NCI-H2107 (cell line): ENCODE results near the gene ABRACL.
"Not testable (repeated sequence)": the region's sequence is repeated elsewhere in the genome, so short reads cannot be mapped to it uniquely, and the experiment has no call there.

Source experiments
- DNase-seq: peaks from one replicate; lab custom pipeline; 2025; lab: John Stamatoyannopoulos, UW

The ABRACL gene

GRCh38 chr6:139011980-139012379 is 16.6 kb upstream of the ABRACL start:
- no peak for DNase-seq

- DNase-seq, result no peak
Measured at GRCh38 chr6:139013185-139013800, 15.3 kb upstream of the ABRACL start.

GRCh38 chr6:139014945-139015344 is 13.6 kb upstream of the ABRACL start:
- DNase-seq, result no peak

GRCh38 chr6:139016337-139017213 is 12.0 kb upstream of the ABRACL start:
- no peak for DNase-seq

GRCh38 chr6:139017227-139017626 is 11.3 kb upstream of the ABRACL start:
- DNase-seq, result no peak

- DNase-seq, result no peak
Measured at GRCh38 chr6:139019722-139020121, 8.8 kb upstream of the ABRACL start.

- no peak for DNase-seq
Measured at GRCh38 chr6:139020689-139021088, 7.9 kb upstream of the ABRACL start.

- DNase-seq, result not testable (repeated sequence)
Measured at GRCh38 chr6:139025416-139025815, 3.1 kb upstream of the ABRACL start.

- no peak for DNase-seq
Measured at GRCh38 chr6:139027620-139028182, 844 bp upstream of the ABRACL start.

GRCh38 chr6:139028215-139028657 is 309 bp upstream of the ABRACL start:
- DNase-seq, result no peak

- no peak for DNase-seq
Measured at GRCh38 chr6:139029470-139030227, 1.1 kb downstream of the ABRACL start.

GRCh38 chr6:139030228-139030963 is 1.9 kb downstream of the ABRACL start:
- DNase-seq, result no peak

GRCh38 chr6:139037490-139037889 is 8.9 kb downstream of the ABRACL start:
- DNase-seq, result no peak

- DNase-seq, result no peak
Measured at GRCh38 chr6:139044250-139044649, 15.7 kb downstream of the ABRACL start.

GRCh38 chr6:139047677-139048076 is 19.1 kb downstream of the ABRACL start:
- no peak for DNase-seq

GRCh38 chr6:139048912-139049311 is 20.4 kb downstream of the ABRACL start:
- DNase-seq, result not testable (repeated sequence)

GRCh38 chr6:139050131-139050769 is 21.7 kb downstream of the ABRACL start:
- not testable (repeated sequence) for DNase-seq

GRCh38 chr6:139050770-139051313 is 22.3 kb downstream of the ABRACL start:
- DNase-seq, result no peak

- no peak for DNase-seq
Measured at GRCh38 chr6:139051396-139052060, 23.0 kb downstream of the ABRACL start.

GRCh38 chr6:139053382-139053781 is 24.8 kb downstream of the ABRACL start:
- DNase-seq, result no peak
